ENCODE measurements around the gene DYNLT4. TPM values are rescaled to one million over a fixed set of nuclear protein-coding genes. Genes with fewer than 3 reads are reported as not detected.
"Not testable (repeated sequence)": the region's sequence is repeated elsewhere in the genome, so short reads cannot be mapped to it uniquely, and the experiment has no call there.

The DYNLT4 gene
- total RNA-seq, 1 donor from 2014 or later: not detected

- H3K9me3 ChIP-seq: no peaks in the 10 kb centered on the region
- H3K4me1 ChIP-seq: peaks cover 0 to 6% of the 10 kb centered on the region in 2 donors
- intact Hi-C loops (cut with DNase I): no loop called here
- peak overlapping the region; percentile 65 to 73 for H3K4me3 ChIP-seq
- TF ChIP-seq CTCF (IDR thresholded peaks at IDR 0.05): no peak
- H3K36me3 ChIP-seq: no peaks in the 10 kb centered on the region
- no peak for DNase-seq (ENCODE audit: low spot score in 2 of 2)
- H3K27ac ChIP-seq: peak overlapping the region; percentile 56 to 60
- H3K27me3 ChIP-seq: no peaks in the 10 kb centered on the region
Observed at GRCh38 chr1:44842486-44842861, 35.3 kb upstream of the DYNLT4 start.

- DNase-seq (ENCODE audit: low spot score in 2 of 2): no peak
- no peaks in the 10 kb centered on the region for H3K9me3 ChIP-seq
- TF ChIP-seq CTCF (IDR thresholded peaks at IDR 0.05): no peak
- no peaks in the 10 kb centered on the region for H3K27me3 ChIP-seq
- intact Hi-C loops (cut with DNase I): loop anchor here (5.0 kb wide), 3 partner anchors 68 to 463 kb away; partner anchors contain the start of genes HECTD3 and UROD
- no peak overlapping the region for H3K4me3 ChIP-seq
- no peaks in the 10 kb centered on the region for H3K36me3 ChIP-seq
- H3K27ac ChIP-seq: no peak overlapping the region
- peaks cover 0 to 6% of the 10 kb centered on the region in 2 donors for H3K4me1 ChIP-seq
Observed at GRCh38 chr1:44839576-44839975, 32.4 kb upstream of the DYNLT4 start.

GRCh38 chr1:44838294-44838693 is 31.1 kb upstream of the DYNLT4 start:
- not testable (repeated sequence) for H3K4me3 ChIP-seq; H3K27ac ChIP-seq; H3K36me3 ChIP-seq; H3K27me3 ChIP-seq; H3K9me3 ChIP-seq; H3K4me1 ChIP-seq; DNase-seq (ENCODE audit: low spot score in 2 of 2)
- intact Hi-C loops (cut with DNase I): loop anchor here (5.0 kb wide), 3 partner anchors 69 to 464 kb away; partner anchors contain the start of genes HECTD3 and UROD

- DNase-seq (ENCODE audit: low spot score in 2 of 2): peak in 1 of 2 donors; percentile 91
- no peaks in the 10 kb centered on the region for H3K27me3 ChIP-seq
- intact Hi-C loops (cut with DNase I): loop anchor here (2.0 to 5.0 kb wide), 4 partner anchors 37 to 466 kb away; partner anchors contain the start of genes HECTD3 and UROD
- no peak overlapping the region for H3K27ac ChIP-seq
- no peaks in the 10 kb centered on the region for H3K4me1 ChIP-seq
- no peak overlapping the region for H3K4me3 ChIP-seq
- no peaks in the 10 kb centered on the region for H3K36me3 ChIP-seq
- H3K9me3 ChIP-seq: no peaks in the 10 kb centered on the region
- TF ChIP-seq CTCF (IDR thresholded peaks at IDR 0.05): peak; percentile 73 to 80 (median 75)
Observed at GRCh38 chr1:44835738-44836675, 28.9 kb upstream of the DYNLT4 start.

- no peaks in the 10 kb centered on the region for H3K4me1 ChIP-seq
- TF ChIP-seq CTCF (IDR thresholded peaks at IDR 0.05): no peak
- intact Hi-C loops (cut with DNase I): loop anchor here (2.0 kb wide), 1 partner anchor 36 kb away; no protein-coding TSS in a partner anchor
Observed at GRCh38 chr1:44834328-44834727, 27.2 kb upstream of the DYNLT4 start.

GRCh38 chr1:44832056-44832705 is 25.0 kb upstream of the DYNLT4 start:
- H3K4me3 ChIP-seq: no peak overlapping the region
- H3K36me3 ChIP-seq: no peaks in the 10 kb centered on the region
- no peaks in the 10 kb centered on the region for H3K4me1 ChIP-seq
- no peaks in the 10 kb centered on the region for H3K27me3 ChIP-seq
- no peaks in the 10 kb centered on the region for H3K9me3 ChIP-seq
- intact Hi-C loops (cut with DNase I): no loop called here
- no peak for DNase-seq (ENCODE audit: low spot score in 2 of 2)
- H3K27ac ChIP-seq: no peak overlapping the region
- TF ChIP-seq CTCF (IDR thresholded peaks at IDR 0.05): no peak

More at GRCh38 chr1:44834328-44834727, 27.2 kb upstream of the DYNLT4 start:
- Histone ChIP-seq H3K27ac (no peak overlapping the region), H3K9me3 (no peaks in the 10 kb centered on the region), H3K27me3 (no peaks in the 10 kb centered on the region), H3K36me3 (no peaks in the 10 kb centered on the region), H3K4me3 (no peak overlapping the region)
- DNase-seq (ENCODE audit: low spot score in 2 of 2): no peak
